Natural killer cell (primary cell): ENCODE measurements around the gene GUCY1B1. TPM values are rescaled to one million over a fixed set of nuclear protein-coding genes. Genes with fewer than 3 reads are reported as not detected.

Source experiments
- ATAC-seq, 3 donors: fragments of 150-1000 bp in 2 of 3; fragments of 200-7000 bp in 1 of 3; cut with Tn5 transposase; 1 replicate in 1 of 3; 2 replicates in 2 of 3; pipeline ENCODE4 v1.10.0; 2021; ENCODE audit warnings: mild to moderate bottlenecking in 2 of 3, moderate library complexity in 2 of 3
- DNase-seq, 2 donors: peaks; one replicate each; pipeline versions ENCODE4 v3.0.0 to v3.0.0-alpha.2; 2013 to 2021; ENCODE audit warnings: mixed read lengths in 1 of 2
- H3K27ac ChIP-seq: one replicate; pipeline ENCODE4 v1.5.1; 2013; ENCODE audit warnings: mild to moderate bottlenecking, low read length
- H3K27me3 ChIP-seq: one replicate; pipeline ENCODE4 v1.6.1; 2013; ENCODE audit warnings: low read length; ENCODE audit not compliant: control insufficient read depth, insufficient read depth
- H3K36me3 ChIP-seq: one replicate; pipeline ENCODE4 v1.6.1; 2013; ENCODE audit warnings: low read length; ENCODE audit not compliant: control insufficient read depth, insufficient read depth
- H3K4me1 ChIP-seq: one replicate; pipeline ENCODE4 v1.6.1; 2013; ENCODE audit warnings: low read length; ENCODE audit not compliant: control insufficient read depth, insufficient read depth
- H3K4me3 ChIP-seq: one replicate; pipeline ENCODE4 v1.5.1; 2013; ENCODE audit warnings: low read length
- H3K9me3 ChIP-seq: one replicate; pipeline ENCODE4 v1.6.1; 2013; ENCODE audit warnings: low read length; ENCODE audit not compliant: control insufficient read depth, insufficient read depth
- H3K27ac Mint-ChIP-seq, 2 donors: one replicate each; pipeline ENCODE4 v1.8.0; 2022; ENCODE audit warnings: mild to moderate bottlenecking in 2 of 2, mixed read lengths in 2 of 2, moderate library complexity in 1 of 2
- H3K27me3 Mint-ChIP-seq, 2 donors: one replicate each; pipeline ENCODE4 v1.8.0; 2022; ENCODE audit warnings: low read depth in 2 of 2, mixed read lengths in 2 of 2
- H3K36me3 Mint-ChIP-seq: one replicate; pipeline ENCODE4 v1.8.0; 2022; ENCODE audit warnings: mixed read lengths
- H3K4me1 Mint-ChIP-seq, 2 donors: one replicate each; pipeline ENCODE4 v1.8.0; 2022; ENCODE audit warnings: mixed read lengths in 2 of 2
- H3K4me3 Mint-ChIP-seq: one replicate; pipeline ENCODE4 v1.8.0; 2022; ENCODE audit warnings: mild to moderate bottlenecking, moderate library complexity, mixed read lengths
- H3K9me3 Mint-ChIP-seq, 2 donors: one replicate each; pipeline ENCODE4 v1.8.0; 2022; ENCODE audit warnings: mixed read lengths in 2 of 2
- CTCF ChIP-seq: fragments of 200-600 bp; IDR thresholded peaks from one replicate; pipeline ENCODE4 v1.8.0; 2022; ENCODE audit warnings: antibody characterized with exemption
- WGBS: methylation state at CpG from one replicate; pipeline ENCODE4 v1.1.7; 2013; ENCODE audit warnings: missing lambda C conversion rate; ENCODE audit not compliant: insufficient coverage; 5-methylcytosine and 5-hydroxymethylcytosine counted together
- intact Hi-C: fragments of 100-400 bp; cut with micrococcal nuclease; formaldehyde crosslinking; loops from one replicate; pipeline ENCODE4 v1.14.2; 2022
- total RNA-seq, 4 donors: library from RNA; stranded (reverse); fragments of 120-200 nt in 1 of 4; gene quantifications; one replicate each; pipeline versions ENCODE4 v1.2.3 to v1.2.4, GENCODE V29; 2013 to 2022

GUCY1B1 gene
- total RNA-seq, 3 donors from 2014 or later (not counting 1 experiment from before 2014, with no cell fraction given) = 2.1 to 4.0 (median 2.8) TPM

DNA sequence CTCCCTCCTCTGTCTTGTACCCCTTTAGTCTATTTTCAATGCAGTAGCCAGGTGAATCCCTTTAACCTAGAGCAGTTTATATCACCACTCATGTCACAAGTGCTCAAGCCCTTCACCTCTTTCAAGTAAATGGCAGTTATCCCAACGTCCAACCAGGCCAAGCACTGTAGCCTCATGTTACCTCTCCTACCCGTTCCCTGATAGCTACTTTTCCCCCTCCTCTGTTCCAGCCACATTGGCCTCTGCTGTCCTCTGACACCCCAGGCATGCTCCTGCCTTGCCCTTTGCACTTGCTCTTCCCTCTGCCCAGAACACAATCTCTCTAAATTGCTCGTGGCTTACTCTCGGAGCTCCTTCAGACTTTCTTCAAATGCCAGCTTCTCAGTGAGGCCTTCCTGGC, 15.2 kb downstream of the GUCY1B1 start:
- no peaks in the 10 kb centered on the region for H3K9me3 ChIP-seq
- Mint-ChIP-seq H3K27me3 (no peaks in the 10 kb centered on the region), H3K4me1 (no peaks in the 10 kb centered on the region), H3K9me3 (no peaks in the 10 kb centered on the region), H3K36me3 (no peaks in the 10 kb centered on the region), H3K4me3 (no peak overlapping the region), H3K27ac (no peak overlapping the region)
- H3K4me1 ChIP-seq = no peaks in the 10 kb centered on the region
- no peaks in the 10 kb centered on the region for H3K27me3 ChIP-seq
- intact Hi-C loops = no loop called here
- H3K4me3 ChIP-seq = no peak overlapping the region
- no peaks in the 10 kb centered on the region for H3K36me3 ChIP-seq
- DNase-seq (no peak), ATAC-seq (no peak)
- H3K27ac ChIP-seq = no peak overlapping the region
- TF ChIP-seq CTCF = no peak
- 91% methylated on average over 4 of the region's 4 CpGs for WGBS

GRCh38 chr4:155777971-155778735, 19.3 kb downstream of the GUCY1B1 start:
- H3K4me1 ChIP-seq = no peaks in the 10 kb centered on the region
- no peaks in the 10 kb centered on the region for H3K4me1 Mint-ChIP-seq

GRCh38 chr4:155780775-155781174, 22.0 kb downstream of the GUCY1B1 start:
- TF ChIP-seq CTCF = no peak
- DNase-seq (no peak), ATAC-seq (no peak)
- Mint-ChIP-seq H3K27ac (no peak overlapping the region), H3K4me1 (no peaks in the 10 kb centered on the region), H3K4me3 (no peak overlapping the region), H3K27me3 (no peaks in the 10 kb centered on the region), H3K36me3 (no peaks in the 10 kb centered on the region), H3K9me3 (no peaks in the 10 kb centered on the region)
- Histone ChIP-seq H3K36me3 (no peaks in the 10 kb centered on the region), H3K4me1 (no peaks in the 10 kb centered on the region), H3K9me3 (no peaks in the 10 kb centered on the region), H3K27me3 (no peaks in the 10 kb centered on the region), H3K27ac (no peak overlapping the region), H3K4me3 (no peak overlapping the region)
- WGBS = 100% methylated on average over 1 of the region's 1 CpG
- intact Hi-C loops = no loop called here

More at GRCh38 chr4:155777971-155778735, 19.3 kb downstream of the GUCY1B1 start:
- Histone ChIP-seq H3K4me3 (no peak overlapping the region), H3K9me3 (no peaks in the 10 kb centered on the region), H3K36me3 (no peaks in the 10 kb centered on the region), H3K27me3 (no peaks in the 10 kb centered on the region), H3K27ac (no peak overlapping the region)
- no peak overlapping the region for H3K4me3 Mint-ChIP-seq
- no peaks in the 10 kb centered on the region for H3K9me3 Mint-ChIP-seq
- DNase-seq (no peak), ATAC-seq (no peak)
- intact Hi-C loops = no loop called here
- H3K27me3 Mint-ChIP-seq = no peaks in the 10 kb centered on the region
- no peak overlapping the region for H3K27ac Mint-ChIP-seq
- H3K36me3 Mint-ChIP-seq = no peaks in the 10 kb centered on the region
- WGBS = 100% methylated on average over 1 of the region's 3 CpGs
- no peak for TF ChIP-seq CTCF
